Loucy (cell line): ENCODE measurements around the gene USP17L11.
"Not testable (repeated sequence)": the region's sequence is repeated elsewhere in the genome, so short reads cannot be mapped to it uniquely, and the experiment has no call there.

ENCODE experiments used
- H2AFZ ChIP-seq: fragments of 200-600 bp; sonication (generic); 2 replicates; pipeline ENCODE4 v1.6.0; 2016; ENCODE audit warnings: antibody characterized with exemption, mild to moderate bottlenecking, low read length, moderate library complexity
- H3F3A ChIP-seq: fragments of 200-600 bp; 2 replicates; pipeline ENCODE4 v1.6.0; 2016; ENCODE audit warnings: antibody characterized with exemption, low read depth, mild to moderate bottlenecking
- H3K27me3 ChIP-seq: fragments of 200-600 bp; sonication (generic); 2 replicates; pipeline ENCODE4 v1.6.1; 2014; ENCODE audit warnings: low read length, mild to moderate bottlenecking; ENCODE audit not compliant: insufficient read depth, poor library complexity, severe bottlenecking
- H3K36me3 ChIP-seq: fragments of 200-600 bp; sonication (generic); 2 replicates; pipeline ENCODE4 v1.6.1; 2016; ENCODE audit warnings: low read length; ENCODE audit not compliant: insufficient read depth
- H3K4me1 ChIP-seq: fragments of 200-600 bp; sonication (generic); 2 replicates; pipeline ENCODE4 v1.5.1; 2014; ENCODE audit warnings: low read length, mild to moderate bottlenecking; ENCODE audit not compliant: insufficient read depth, poor library complexity, severe bottlenecking
- H3K4me2 ChIP-seq: fragments of 200-600 bp; sonication (generic); 2 replicates; pipeline ENCODE4 v1.6.0; 2014; ENCODE audit warnings: antibody characterized with exemption, low read length, low read depth, mild to moderate bottlenecking; ENCODE audit not compliant: poor library complexity, severe bottlenecking
- H3K4me3 ChIP-seq: fragments of 200-600 bp; sonication (generic); 2 replicates; pipeline ENCODE4 v1.5.1; 2014; ENCODE audit warnings: low read length, mild to moderate bottlenecking, mixed read lengths; ENCODE audit not compliant: poor library complexity, severe bottlenecking
- H3K79me2 ChIP-seq: fragments of 200-600 bp; sonication (generic); 2 replicates; pipeline ENCODE4 v1.6.1; 2014; ENCODE audit warnings: low read length; ENCODE audit not compliant: insufficient read depth
- H3K9ac ChIP-seq: fragments of 200-600 bp; sonication (generic); 2 replicates; pipeline ENCODE4 v1.6.0; 2014; ENCODE audit warnings: mild to moderate bottlenecking, low read depth, low read length, moderate library complexity; ENCODE audit not compliant: poor library complexity, severe bottlenecking
- H3K9me2 ChIP-seq: fragments of 200-600 bp; sonication (generic); replicated peaks from 2 replicates; pipeline ENCODE4 v1.6.1; 2016; ENCODE audit warnings: low read depth, low read length, mixed read lengths
- H3K9me3 ChIP-seq: fragments of 200-600 bp; sonication (generic); 2 replicates; pipeline ENCODE4 v1.6.1; 2014; ENCODE audit warnings: mild to moderate bottlenecking, antibody characterized with exemption, low read length, low read depth; ENCODE audit not compliant: insufficient read depth
- H4K20me1 ChIP-seq: fragments of 200-600 bp; sonication (generic); 2 replicates; pipeline ENCODE4 v1.6.0; 2014; ENCODE audit warnings: antibody characterized with exemption, low read length, mild to moderate bottlenecking; ENCODE audit not compliant: insufficient read depth, poor library complexity, severe bottlenecking

USP17L11 gene, protein sequence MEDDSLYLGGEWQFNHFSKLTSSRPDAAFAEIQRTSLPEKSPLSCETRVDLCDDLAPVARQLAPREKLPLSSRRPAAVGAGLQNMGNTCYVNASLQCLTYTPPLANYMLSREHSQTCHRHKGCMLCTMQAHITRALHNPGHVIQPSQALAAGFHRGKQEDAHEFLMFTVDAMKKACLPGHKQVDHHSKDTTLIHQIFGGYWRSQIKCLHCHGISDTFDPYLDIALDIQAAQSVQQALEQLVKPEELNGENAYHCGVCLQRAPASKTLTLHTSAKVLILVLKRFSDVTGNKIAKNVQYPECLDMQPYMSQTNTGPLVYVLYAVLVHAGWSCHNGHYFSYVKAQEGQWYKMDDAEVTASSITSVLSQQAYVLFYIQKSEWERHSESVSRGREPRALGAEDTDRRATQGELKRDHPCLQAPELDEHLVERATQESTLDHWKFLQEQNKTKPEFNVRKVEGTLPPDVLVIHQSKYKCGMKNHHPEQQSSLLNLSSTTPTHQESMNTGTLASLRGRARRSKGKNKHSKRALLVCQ

DNA sequence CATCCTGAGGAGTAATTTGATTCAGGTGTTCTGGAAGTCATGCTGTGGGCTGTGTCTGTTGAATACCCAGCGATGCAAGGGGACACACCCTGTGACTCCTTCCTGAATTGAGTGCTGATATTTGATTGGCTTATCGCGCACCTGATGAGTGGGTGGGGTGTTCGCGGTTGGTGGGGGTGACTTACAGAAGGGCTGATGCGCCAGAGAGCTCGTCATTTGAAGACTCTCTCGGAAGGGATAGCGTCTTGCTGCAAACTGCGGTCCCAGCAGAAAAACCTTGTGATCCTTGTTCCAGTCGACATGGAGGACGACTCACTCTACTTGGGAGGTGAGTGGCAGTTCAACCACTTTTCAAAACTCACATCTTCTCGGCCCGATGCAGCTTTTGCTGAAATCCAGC, at the start of gene USP17L11:
TSS of gene USP17L11 (plus strand) at position 301 of the 400 bp plus-strand sequence. CDS start at position 301, 0 bp downstream.
- H3K36me3 ChIP-seq, H3K79me2 ChIP-seq, H3K9me3 ChIP-seq, H2AFZ ChIP-seq, H3K4me3 ChIP-seq, H3K9ac ChIP-seq, H3K4me1 ChIP-seq, H3F3A ChIP-seq, H3K9me2 ChIP-seq, H3K27me3 ChIP-seq, H4K20me1 ChIP-seq, H3K4me2 ChIP-seq: not testable (repeated sequence)

DNA sequence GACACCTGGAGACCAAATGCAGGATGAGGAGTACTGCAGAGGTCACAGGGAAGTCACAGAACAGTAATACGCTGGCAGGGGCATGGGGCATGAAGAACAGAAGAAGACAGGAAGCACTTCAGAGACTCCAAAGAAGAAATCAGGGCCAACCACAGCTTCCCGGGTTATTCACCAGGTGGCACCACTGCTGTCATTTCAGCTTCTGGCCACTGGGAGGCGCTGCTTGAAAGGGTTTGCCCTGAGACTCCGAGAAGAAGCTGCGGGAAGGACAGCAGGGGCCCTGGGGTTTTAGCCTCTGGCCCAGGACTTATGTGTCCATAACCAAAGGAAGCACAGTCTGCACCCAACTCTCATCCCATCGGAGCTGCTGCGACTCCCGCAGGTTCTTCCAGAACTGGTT, 49.2 kb upstream of the USP17L11 start:
- H2AFZ ChIP-seq, H3F3A ChIP-seq, H3K9me2 ChIP-seq, H4K20me1 ChIP-seq, H3K4me2 ChIP-seq, H3K27me3 ChIP-seq, H3K4me1 ChIP-seq, H3K9ac ChIP-seq, H3K79me2 ChIP-seq, H3K4me3 ChIP-seq, H3K36me3 ChIP-seq, H3K9me3 ChIP-seq: not testable (repeated sequence)

DNA sequence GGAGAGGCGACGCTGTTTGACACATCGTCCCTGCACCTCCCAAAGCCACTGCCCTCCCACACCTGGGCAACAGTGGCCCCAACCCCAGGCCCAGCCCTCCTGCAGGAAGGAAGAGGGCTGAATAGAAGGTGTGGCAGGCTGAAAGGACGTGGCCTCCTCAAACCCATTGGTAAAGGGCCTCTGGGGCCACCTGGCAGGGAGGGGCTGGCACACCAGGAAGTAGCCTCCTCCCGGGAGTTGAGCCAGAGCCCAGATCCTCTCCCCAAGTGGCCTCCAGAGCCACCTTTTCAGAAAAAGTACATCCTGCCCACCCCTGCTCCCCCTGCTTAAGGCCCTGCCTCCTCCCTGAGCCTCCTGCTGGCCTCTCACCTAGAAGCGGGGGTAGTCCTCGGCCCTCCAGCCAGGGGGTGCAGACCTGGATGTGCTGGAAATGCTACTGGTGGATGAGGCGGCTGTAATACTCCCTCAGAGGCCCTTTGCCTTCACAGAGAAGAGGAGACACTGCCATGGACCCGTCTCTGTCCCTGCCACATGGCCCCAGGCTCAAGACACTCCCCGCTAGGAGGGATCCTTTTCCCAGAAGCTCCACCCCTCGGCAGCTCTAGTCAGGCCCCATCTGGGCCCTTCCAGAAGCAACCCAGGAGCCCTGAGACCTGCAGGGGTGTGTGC, 45.3 kb upstream of the USP17L11 start, which contains the start of gene FAM90A26:
TSS of gene FAM90A26 (plus strand) at position 619 of the 669 bp plus-strand sequence. CDS start 2,764 bp downstream, outside the sequence.
- H3K79me2 ChIP-seq, H3K4me1 ChIP-seq, H3K9ac ChIP-seq, H3K4me3 ChIP-seq, H3F3A ChIP-seq, H3K36me3 ChIP-seq, H3K4me2 ChIP-seq, H4K20me1 ChIP-seq, H3K27me3 ChIP-seq, H3K9me3 ChIP-seq, H3K9me2 ChIP-seq, H2AFZ ChIP-seq: not testable (repeated sequence)

DNA sequence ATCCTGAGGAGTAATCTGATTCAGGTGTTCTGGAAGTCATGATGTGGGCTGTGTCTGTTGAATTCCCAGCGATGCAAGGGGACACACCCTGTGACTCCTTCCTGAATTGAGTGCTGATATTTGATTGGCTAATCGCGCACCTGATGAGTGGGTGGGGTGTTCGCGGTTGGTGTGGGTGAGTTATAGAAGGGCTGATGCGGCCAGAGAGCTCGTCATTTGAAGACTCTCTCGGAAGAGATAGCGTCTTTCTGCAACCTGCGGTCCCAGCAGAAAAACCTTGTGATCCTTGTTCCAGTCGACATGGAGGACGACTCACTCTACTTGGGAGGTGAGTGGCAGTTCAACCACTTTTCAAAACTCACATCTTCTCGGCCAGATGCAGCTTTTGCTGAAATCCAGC, 4.8 kb upstream of the USP17L11 start, which contains the start of gene USP17L10:
TSS of gene USP17L10 (plus strand) at position 301 of the 400 bp plus-strand sequence. CDS start at position 301, 0 bp downstream.
- not testable (repeated sequence) for H3K4me1 ChIP-seq, H3K9ac ChIP-seq, H2AFZ ChIP-seq, H3K79me2 ChIP-seq, H3K9me3 ChIP-seq, H3K4me2 ChIP-seq, H3K4me3 ChIP-seq, H3F3A ChIP-seq, H4K20me1 ChIP-seq, H3K27me3 ChIP-seq, H3K9me2 ChIP-seq, H3K36me3 ChIP-seq

DNA sequence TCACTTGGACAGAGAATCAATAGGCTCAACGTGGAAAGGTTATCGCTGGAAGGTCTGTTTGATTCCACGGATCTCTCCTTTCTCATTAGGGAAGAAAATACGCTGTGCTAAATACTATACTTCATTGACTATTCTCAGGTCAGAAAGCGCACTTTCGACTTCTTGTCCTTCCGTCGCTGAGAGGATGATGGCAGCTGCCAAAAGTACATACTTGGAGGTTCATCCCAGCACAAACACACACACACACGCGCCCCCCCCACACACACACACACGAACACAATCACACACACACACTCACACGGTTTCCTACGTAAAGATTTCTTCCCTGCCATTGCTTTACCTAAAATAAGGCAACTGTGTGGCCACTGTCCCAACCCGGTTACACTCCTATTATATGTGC, 504 bp upstream of the USP17L11 start:
- not testable (repeated sequence) for H4K20me1 ChIP-seq, H3K4me1 ChIP-seq, H3K4me3 ChIP-seq, H3K4me2 ChIP-seq, H3K9me2 ChIP-seq, H3K9me3 ChIP-seq, H3F3A ChIP-seq, H2AFZ ChIP-seq, H3K27me3 ChIP-seq, H3K9ac ChIP-seq, H3K79me2 ChIP-seq, H3K36me3 ChIP-seq

DNA sequence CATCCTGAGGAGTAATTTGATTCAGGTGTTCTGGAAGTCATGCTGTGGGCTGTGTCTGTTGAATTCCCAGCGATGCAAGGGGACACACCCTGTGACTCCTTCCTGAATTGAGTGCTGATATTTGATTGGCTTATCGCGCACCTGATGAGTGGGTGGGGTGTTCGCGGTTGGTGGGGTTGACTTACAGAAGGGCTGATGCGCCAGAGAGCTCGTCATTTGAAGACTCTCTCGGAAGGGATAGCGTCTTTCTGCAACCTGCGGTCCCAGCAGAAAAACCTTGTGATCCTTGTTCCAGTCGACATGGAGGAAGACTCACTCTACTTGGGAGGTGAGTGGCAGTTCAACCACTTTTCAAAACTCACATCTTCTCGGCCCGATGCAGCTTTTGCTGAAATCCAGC, 4.6 kb downstream of the USP17L11 start, which contains the start of gene USP17L12:
TSS of gene USP17L12 (plus strand) at position 301 of the 400 bp plus-strand sequence. CDS start at position 301, 0 bp downstream.
- H3K27me3 ChIP-seq, H3K4me3 ChIP-seq, H3K9me2 ChIP-seq, H3K4me1 ChIP-seq, H3K9me3 ChIP-seq, H3K4me2 ChIP-seq, H4K20me1 ChIP-seq, H3K79me2 ChIP-seq, H3K9ac ChIP-seq, H2AFZ ChIP-seq, H3K36me3 ChIP-seq, H3F3A ChIP-seq: not testable (repeated sequence)

DNA sequence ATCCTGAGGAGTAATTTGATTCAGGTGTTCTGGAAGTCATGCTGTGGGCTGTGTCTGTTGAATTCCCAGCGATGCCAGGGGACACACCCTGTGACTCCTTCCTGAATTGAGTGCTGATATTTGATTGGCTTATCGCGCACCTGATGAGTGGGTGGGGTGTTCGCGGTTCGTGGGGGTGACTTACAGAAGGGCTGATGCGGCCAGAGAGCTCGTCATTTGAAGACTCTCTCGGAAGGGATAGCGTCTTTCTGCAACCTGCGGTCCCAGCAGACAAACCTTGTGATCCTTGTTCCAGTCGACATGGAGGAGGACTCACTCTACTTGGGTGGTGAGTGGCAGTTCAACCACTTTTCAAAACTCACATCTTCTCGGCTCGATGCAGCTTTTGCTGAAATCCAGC, 9.4 kb downstream of the USP17L11 start, which contains the start of gene USP17L13:
TSS of gene USP17L13 (plus strand) at position 301 of the 400 bp plus-strand sequence. CDS start at position 301, 0 bp downstream.
- not testable (repeated sequence) for H3K27me3 ChIP-seq, H3K4me3 ChIP-seq, H2AFZ ChIP-seq, H3K4me1 ChIP-seq, H3K9me2 ChIP-seq, H3K9ac ChIP-seq, H3F3A ChIP-seq, H3K36me3 ChIP-seq, H3K79me2 ChIP-seq, H3K4me2 ChIP-seq, H3K9me3 ChIP-seq, H4K20me1 ChIP-seq
